HG02610 (cell line): ENCODE data around the gene AGO4.
"Not testable (repeated sequence)": the region's sequence is repeated elsewhere in the genome, so short reads cannot be mapped to it uniquely, and the experiment has no call there.

Experiments
- ATAC-seq: cut with Tn5 transposase; IDR thresholded peaks from one replicate; pipeline ENCODE4 v1.9.1; 2021; ENCODE audit warnings: mild to moderate bottlenecking, moderate library complexity; ENCODE audit not compliant: unreplicated experiment

The AGO4 gene

DNA sequence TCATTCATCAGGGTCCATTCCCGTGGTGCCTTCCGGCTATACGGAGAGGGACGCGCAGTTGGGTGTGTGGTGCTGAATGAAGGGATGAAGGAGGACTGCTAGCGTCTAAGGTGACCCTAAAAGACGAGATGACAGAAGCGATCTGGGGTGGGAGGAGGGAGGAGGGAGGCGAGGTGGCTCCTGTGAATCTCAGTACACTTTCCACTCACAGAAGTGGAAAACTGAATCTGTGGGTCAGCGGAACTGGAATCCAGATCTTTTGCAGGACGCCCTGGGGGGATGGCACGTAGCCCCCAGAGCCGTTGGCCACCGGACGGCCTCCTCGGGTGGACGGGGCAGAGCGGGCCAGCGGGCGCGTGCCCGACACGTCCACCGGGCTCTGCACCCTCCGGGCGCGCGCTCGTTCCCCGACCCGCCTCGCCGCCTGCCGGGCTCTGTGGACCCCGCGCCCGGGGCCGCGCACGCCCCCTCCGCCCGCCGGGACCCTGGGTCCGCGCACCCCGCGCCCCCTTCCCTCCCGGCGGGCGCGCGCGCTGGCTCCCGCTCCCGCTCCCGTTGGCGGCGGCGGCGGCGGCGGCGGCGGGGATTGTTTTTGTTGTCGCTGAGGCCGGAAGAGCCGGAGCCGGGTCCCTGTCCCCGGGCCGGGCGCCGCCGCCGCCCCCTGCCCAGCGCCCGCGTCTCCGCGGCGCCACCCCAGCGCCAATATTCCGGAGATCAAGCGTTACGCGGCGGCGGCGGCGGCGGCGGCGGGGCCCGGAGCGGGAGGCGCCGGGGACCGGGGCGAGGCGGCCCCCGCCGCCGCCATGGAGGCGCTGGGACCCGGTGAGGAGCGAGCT is at the start of gene AGO4:
TSS of gene AGO4 (plus strand) at position 403 of the 836 bp plus-strand sequence. CDS start at position 804, 401 bp downstream.
- ATAC-seq, result no peak

DNA sequence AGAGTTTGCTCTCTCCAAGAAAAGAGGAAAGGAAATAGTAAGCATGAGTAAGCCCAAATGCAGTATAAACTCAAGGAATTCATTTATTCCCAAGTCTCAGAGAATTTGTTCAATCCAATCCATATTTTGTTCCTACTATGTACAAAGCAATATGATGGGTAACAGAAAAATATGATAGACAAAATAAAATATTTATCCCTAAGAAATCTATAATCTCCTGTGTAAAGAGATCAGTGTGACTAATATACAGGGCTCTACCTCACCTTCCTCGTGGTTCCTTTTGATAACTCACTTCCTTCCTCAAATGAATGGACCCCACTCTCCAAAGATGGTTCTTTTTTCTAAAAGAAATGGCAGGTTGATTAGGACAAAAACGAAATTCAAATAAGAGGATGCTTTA is 45.7 kb upstream of the AGO4 start:
- ATAC-seq, result no peak

DNA sequence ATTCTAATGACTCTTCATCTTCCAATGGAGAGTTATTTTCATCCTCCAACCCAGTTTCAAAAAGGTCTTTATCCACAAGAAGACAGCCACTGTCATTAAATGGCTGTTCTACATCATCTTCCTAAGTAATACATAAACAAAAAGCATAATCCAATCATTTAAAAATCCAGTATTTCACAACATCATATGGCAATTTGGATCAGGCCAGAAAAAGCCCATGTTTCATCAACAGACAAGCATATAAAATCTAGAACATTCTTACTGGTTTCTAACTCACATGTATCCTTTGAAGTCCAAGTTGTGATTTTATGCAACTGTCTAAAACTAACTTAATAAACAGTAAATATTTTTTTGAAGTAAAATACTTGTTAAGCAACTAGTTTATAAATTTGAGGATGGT is 44.6 kb upstream of the AGO4 start:
- no peak for ATAC-seq

DNA sequence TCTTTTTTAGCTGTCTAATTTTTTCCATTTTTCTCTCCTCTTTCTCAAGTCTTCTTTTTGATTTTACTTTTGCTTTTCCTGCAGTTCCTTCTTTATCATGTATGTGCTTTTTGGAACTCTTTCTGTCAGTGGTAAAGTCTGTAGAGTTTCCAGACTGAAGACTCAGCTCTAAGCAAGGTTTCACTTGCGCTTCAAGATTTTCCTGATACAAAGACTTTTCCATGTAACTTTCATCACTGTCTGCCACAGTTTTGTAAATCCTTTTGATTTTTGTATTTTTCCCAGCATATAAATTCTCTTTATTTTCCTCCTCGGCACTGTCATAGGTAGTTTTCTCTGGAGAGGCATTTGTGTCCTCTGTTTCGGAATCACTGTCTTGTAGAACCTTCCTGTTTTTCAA is 43.5 kb upstream of the AGO4 start:
- no peak for ATAC-seq

GRCh38 chr1:35768350-35769187 is 39.2 kb upstream of the AGO4 start:
- ATAC-seq, result no peak

DNA sequence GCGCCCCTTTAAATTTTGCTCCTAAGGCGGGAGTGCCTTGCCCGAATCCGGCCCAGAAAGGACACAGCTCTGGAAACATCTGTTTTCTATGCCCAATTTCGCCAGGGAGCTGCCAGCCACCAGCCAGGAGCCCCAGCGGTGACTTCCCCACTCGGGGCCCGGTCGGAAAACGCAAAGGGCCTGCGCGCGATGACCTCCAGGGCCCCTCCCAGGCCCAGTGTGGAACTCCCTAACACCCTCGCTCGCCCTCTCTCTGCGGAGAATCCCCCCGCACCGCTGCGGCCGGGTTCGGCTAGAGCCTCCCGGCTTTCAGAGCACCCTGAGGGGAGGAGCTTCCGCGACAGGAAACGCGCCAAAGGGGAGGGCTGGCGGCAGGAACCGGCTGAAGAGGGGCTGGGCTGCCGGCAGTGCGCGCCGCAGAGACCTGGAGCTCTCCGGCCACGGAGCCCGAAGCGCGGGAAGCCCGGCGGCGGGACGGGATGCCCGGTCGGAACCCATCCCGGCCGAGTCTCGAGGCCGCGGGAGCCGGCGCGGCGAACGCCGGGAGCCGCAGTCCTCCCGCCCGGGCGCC is 38.5 kb upstream of the AGO4 start:
- peak; percentile 84 for ATAC-seq

GRCh38 chr1:35773711-35774110 is 34.1 kb upstream of the AGO4 start:
- no peak for ATAC-seq

DNA sequence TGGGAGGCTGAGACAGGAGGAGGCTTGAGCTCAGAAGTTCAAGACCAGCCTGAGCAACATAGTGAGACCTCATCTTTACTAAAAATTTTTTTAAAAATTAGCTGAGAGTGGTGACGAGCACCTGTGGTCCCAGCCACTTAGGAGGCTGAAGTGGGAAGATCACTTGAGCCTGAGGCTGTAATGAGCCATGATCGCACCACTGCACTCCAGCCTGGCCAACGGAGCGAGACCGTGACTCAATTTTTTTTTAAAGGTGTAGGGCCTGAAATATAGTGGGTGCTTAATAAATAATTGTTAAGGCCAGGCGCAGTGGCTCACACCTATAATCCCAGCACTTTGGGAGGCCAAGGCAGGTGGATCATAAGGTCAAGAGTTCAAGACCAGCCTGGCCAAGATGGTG is 31.6 kb upstream of the AGO4 start:
- not testable (repeated sequence) for ATAC-seq

DNA sequence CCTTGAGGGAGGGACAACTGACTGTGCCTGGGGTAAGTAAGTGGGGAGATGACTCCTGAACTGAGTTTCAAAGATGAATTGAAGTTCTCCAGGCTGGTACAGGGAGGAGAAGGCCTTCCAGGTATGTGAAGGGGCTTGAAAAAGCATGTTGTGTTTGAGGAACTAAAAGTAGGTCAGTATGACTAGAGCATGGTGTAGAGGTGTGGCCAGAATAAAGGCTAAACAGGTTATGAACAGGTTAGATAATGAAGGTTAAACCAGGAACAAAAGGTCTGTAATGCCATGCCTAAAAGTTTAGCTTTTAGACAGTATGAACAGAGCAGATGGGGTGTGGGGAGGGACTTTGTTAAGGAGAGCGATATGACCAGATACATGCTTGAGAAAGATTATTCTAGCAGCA is 30.7 kb upstream of the AGO4 start:
- no peak for ATAC-seq

DNA sequence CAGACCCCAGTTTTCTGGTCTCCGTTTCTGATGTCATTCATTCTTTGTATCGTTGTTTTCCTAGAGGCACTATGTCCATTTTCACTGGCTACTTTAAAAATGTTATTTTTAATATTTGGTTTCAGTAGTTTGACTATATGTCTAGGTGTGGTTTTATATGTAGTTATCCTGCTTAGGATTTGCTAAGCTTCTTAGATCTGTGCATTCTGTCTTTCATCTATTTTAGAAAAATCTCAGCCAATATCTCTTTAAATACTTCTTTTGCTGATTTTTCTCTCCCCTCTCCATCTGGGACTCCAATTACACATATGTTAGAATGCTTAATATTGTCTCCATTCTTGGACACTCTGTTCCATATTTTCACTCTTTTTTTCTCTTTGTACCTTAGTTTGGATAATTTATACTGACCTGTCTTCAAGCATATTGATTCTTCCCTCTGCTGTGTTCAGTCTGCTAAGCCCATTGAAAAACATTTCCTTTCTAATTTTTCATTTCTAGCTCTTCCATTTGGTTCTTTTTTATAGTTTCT is 24.7 kb upstream of the AGO4 start:
- ATAC-seq, result no peak

- not testable (repeated sequence) for ATAC-seq
Observed at GRCh38 chr1:35784364-35784763, 23.5 kb upstream of the AGO4 start.

DNA sequence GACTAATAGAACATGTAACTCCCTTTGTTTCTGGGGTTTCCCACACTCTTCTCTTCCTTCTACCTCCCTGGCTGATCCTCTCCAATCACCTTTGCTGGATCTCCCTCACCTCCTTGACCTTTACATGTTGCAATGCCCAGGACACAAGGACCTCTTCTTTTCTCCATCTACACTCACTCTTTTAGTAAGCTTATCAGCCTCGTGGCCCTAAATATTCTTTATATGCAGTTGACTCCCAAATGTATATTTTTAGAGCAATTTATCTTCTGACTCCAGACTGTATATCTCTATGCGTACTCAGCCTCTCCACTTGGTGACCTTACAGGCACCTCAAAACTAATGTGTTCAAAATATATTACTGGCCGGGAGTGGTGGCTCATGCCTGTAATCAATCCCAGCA is 19.7 kb upstream of the AGO4 start:
- no peak for ATAC-seq

DNA sequence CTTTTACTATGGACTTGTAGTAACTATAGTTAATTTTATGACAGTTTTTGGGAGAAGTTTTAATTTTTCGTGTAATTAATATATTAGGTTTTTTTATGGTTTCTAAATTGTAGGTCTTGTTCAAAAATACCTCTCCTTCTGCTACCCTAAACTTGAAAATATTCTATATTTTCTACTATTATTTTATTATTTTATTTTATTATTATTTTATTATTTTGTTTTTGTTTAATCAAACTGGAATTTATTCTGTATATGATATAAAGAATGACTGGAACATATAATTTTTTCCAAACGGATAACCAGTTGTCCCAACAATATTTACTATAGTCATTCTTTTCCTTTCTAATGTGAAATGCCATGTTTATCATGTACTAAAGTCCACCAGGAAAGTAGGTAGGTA is 17.1 kb upstream of the AGO4 start:
- ATAC-seq, result no peak

GRCh38 chr1:35795295-35795694 is 12.5 kb upstream of the AGO4 start:
- ATAC-seq, result no peak

DNA sequence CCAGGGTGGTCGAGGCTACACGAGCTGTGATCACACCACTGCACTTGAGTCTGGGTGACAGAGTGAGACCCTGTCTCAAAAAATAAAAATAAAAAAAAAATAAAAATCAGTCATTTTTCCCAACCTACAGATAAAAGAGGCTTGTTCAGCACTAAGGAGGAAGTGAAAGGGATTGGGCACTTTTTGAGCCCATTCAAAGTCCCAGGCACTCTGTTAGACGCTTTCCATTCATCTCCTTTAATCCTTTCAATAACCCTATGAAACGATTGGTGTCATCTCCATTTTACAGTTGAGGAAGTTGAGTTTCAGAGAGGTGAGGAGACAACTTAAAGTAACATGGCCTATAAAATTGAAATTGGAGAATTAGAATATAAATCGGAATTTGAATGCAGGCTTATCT is 10.4 kb upstream of the AGO4 start:
- no peak for ATAC-seq

- ATAC-seq, result not testable (repeated sequence)
Observed at GRCh38 chr1:35798019-35798418, 9.8 kb upstream of the AGO4 start.

DNA sequence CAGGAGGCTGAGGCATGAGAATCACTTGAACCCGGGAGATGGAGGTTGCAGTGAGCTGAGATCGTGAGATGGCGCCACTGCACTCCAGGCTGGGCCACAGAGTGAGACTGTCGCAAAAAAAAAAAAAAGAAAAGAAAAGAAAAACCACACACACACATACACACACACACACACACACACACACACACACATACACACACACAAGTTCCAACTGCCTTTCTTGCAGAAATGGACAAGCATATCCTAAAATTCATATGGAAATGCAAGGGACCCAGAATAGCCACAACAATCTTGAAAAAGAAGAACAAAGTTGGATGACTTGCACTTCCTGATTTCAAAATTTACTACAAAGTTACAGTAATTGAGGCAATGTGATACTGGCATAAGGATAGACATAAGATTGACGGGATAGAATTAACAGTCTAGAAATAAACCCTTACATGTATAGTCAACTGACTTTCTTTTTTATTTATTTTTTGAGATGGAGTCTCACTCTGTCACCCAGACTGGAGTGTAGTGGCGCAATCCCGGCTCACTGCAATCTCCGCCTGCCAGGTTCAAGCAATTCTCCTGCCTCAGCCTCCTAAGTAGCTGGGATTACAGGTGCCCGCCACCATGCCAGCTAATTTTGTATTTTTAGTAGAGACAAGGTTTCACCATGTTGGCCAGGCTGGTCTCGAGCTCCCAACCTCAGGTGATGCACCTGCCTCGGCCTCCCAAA is 7.5 kb upstream of the AGO4 start:
- ATAC-seq, result not testable (repeated sequence)

DNA sequence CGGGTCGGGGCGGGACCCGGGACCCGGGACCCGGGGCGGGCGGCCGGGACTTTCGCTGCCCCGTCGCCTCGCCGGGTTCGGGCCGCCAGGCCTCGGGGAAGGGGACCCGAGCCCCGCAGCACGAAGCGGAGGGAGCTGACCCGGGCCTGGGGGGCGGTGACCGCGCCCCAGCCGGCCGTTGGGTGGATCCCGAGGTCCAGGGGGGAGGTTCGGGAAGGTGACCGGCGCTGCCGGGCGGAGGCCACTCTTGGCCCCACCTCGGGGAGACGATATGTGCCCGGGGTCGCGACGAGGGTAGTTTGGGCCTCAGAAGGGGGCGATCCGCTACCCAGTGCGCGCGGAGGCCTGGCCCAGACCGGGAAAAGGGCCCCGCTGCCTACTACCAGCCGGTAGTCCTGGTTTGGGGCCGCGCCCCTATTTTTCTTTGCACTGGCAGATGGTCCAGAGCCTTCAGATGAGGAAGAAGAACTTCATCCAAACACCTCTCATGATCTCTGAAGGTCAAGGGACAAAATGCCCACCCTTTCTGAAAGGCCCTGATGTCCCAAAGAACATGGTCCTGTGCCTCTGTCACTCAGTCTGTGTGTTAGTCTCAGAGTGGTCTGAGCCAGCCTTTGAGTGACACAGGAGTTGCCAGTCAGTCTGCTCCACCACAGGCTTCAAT is 766 bp downstream of the AGO4 start:
- ATAC-seq, result no peak

DNA sequence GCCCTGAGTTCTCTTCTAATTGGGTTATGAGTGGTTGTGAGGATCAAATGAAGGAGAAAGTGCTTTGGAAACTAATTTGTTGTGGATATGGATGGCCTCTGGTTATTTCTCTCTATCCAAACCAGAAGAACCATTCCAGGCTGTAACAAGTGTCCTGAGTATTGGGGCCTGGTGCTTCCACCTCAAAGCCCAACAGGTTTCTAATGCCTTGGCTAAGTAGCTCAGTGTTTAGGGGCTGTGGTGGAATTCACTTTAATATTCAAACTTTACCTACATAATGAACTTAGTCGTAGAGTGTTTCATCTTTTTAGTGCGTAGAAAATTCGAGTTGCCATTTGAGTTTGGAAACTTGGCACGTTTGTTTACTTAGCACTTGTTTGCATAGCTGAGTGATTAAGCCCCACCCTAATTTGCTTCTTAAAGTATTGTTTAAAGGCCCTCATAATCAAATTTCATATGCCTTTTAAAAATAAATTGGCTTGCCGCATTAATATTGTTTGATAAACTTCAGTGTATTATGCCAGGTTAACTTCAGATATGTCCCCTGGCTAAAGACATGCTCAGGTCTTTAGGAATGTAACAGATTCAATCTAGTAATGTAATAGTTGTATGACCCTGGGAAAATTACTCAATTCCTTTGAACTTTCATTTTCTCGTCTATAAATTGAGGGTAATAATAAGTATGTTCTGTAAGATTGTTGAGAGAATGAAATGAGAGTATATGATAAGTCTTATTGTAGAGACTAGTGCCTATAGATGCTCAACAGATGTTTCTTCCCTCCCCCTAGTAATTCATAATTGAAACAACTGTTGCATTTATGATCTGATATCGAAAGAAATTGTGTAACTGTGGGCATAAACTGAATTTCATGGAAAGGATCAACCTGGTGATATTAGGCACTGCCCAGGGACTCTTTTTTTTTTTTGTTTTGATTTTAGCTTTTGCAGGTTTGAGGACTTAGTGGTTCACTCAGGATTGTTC is 1.6 kb downstream of the AGO4 start:
- no peak for ATAC-seq
